ENCODE measurements around the gene SKA3. TPM values are rescaled to one million over a fixed set of nuclear protein-coding genes. Genes with fewer than 3 reads are reported as not detected.

The SKA3 gene
- polyA plus RNA-seq, 1 of the 3 experiments (the other 2 are of a cell fraction), result 5.9 TPM

DNA sequence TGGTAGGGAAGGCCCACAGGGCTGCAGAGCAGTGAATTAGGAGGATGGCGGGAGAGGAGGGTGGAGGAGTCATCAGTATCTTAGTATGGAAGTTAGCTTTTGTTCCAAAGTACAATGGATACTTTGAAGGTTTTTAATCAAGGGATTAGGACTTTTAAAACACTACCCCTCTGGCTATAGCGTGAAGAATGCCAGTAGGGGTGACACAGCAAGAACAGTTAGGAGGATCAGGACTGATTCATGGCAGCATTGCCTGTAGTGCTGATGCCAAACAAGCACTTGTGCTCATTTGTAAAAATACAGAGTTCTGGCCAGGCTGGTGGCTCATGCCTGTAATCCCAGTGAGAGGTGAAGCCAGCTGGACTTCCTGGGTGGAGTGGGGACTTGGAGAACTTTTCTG is 46.2 kb downstream of the SKA3 start:
- 73% methylated on average over 2 of the region's 2 CpGs for WGBS (ENCODE audit: low lambda C conversion rate)

DNA sequence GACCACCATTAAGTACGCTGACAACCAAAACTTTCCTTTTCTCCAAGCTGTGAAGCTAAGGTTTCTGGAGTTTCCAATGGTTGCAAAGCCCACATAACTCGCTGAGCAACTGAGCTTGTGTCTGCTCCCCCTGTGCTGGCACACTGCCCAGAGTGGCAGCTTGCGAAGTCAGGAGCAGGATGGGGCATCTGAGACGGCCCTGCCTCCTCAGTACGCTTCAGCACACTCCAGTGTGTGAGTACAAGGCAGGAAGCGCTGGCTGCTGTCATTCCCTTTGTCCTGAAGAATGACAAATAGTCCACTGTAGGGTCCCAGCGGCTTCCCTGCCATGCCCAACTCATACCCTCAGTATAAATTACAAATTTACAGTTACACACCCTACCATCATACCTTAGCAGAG is 51.5 kb downstream of the SKA3 start:
- POLR2A ChIA-PET, result no interaction called here
- Histone ChIP-seq H4K20me1 (ENCODE audit: insufficient read depth) (no peaks in the 10 kb centered on the region), H3K4me1 (ENCODE audit: control insufficient read depth in 1 of 2, insufficient read depth in 2 of 2, low read depth in 1 of 2, low read length in 1 of 2) (peaks cover 0 to 2% of the 10 kb centered on the region in 2 experiments; a peak in 2 of 4 replicates), H3F3A (replicated peaks; ENCODE audit: insufficient read depth) (no peaks in the 10 kb centered on the region), H3K27ac (ENCODE audit: low read depth in 2 of 2, low read length in 1 of 2) (peak overlapping the region in 1 of 2 experiments; percentile 18; a peak in 1 of 4 replicates), H3K9me2 (no peaks in the 10 kb centered on the region), H3K9me3 (no peaks in the 10 kb centered on the region), H2AFZ (ENCODE audit: low read depth) (peak overlapping the region; percentile 72), H3K4me2 (peak overlapping the region; percentile 55), H3K9ac (no peak overlapping the region), H3K79me2 (ENCODE audit: insufficient read depth) (no peaks in the 10 kb centered on the region), H3K4me3 (ENCODE audit: low read depth in 2 of 2, low read length in 1 of 2) (no peak overlapping the region), H3K36me3 (replicated peaks in 1 of 2; ENCODE audit: control insufficient read depth in 1 of 2, insufficient read depth in 2 of 2, low read length in 1 of 2) (no peaks in the 10 kb centered on the region), H3K27me3 (ENCODE audit: insufficient read depth) (no peaks in the 10 kb centered on the region)
- CTCF ChIA-PET, result interaction anchor here (0.9 to 1.4 kb wide), 3 partner anchors 56 to 353 kb away, joined by 3 to 4 read pairs (median 3); no protein-coding TSS in a partner anchor
- DNase-seq, result peak; percentile 67
- 9% methylated on average over 7 of the region's 7 CpGs for WGBS (ENCODE audit: low lambda C conversion rate)
- TF ChIP-seq TEAD4 (IDR thresholded peaks at IDR 0.05; ENCODE audit: borderline replicate concordance, insufficient read depth), result no peak
- peak; percentile 89 for TF ChIP-seq NFIC (IDR thresholded peaks at IDR 0.05; ENCODE audit: borderline replicate concordance)

More for the DNA sequence above, 46.2 kb downstream of the SKA3 start:
- peaks cover 10% of the 10 kb centered on the region for H3F3A ChIP-seq (replicated peaks; ENCODE audit: insufficient read depth)
- POLR2A ChIA-PET, result no interaction called here
- no peaks in the 10 kb centered on the region for H4K20me1 ChIP-seq (ENCODE audit: insufficient read depth)
- TF ChIP-seq EZH2phosphoT487 (IDR thresholded peaks at IDR 0.05; ENCODE audit: borderline replicate concordance, low read depth), result no peak
- no peak for TF ChIP-seq POLR2AphosphoS5 (IDR thresholded peaks at IDR 0.05; ENCODE audit: low read depth, low read length)
- TF ChIP-seq GABPA (IDR thresholded peaks at IDR 0.05; ENCODE audit: low read depth), result no peak
- no peak for TF ChIP-seq RAD21 (IDR thresholded peaks at IDR 0.05; ENCODE audit: low read length)
- no peak for TF ChIP-seq ELF1 (IDR thresholded peaks at IDR 0.05)
- TF ChIP-seq NFIC (IDR thresholded peaks at IDR 0.05; ENCODE audit: borderline replicate concordance), result no peak
- peaks cover 0 to 5% of the 10 kb centered on the region in 2 experiments; a peak in 2 of 4 replicates for H3K4me1 ChIP-seq (ENCODE audit: control insufficient read depth in 1 of 2, insufficient read depth in 2 of 2, low read depth in 1 of 2, low read length in 1 of 2)
- no peaks in the 10 kb centered on the region for H3K79me2 ChIP-seq (ENCODE audit: insufficient read depth)
- CTCF ChIA-PET, result interaction anchor here (1.2 to 2.5 kb wide), 2 partner anchors 187 to 348 kb away, joined by 3 to 8 read pairs; no protein-coding TSS in a partner anchor
- H3K9me3 ChIP-seq, result no peaks in the 10 kb centered on the region
- H3K4me2 ChIP-seq, result no peak overlapping the region
- no peak overlapping the region for H3K9ac ChIP-seq
- no peaks in the 10 kb centered on the region for H3K27me3 ChIP-seq (ENCODE audit: insufficient read depth)
- H2AFZ ChIP-seq (ENCODE audit: low read depth), result no peak overlapping the region
- H3K9me2 ChIP-seq, result no peaks in the 10 kb centered on the region
- no peaks in the 10 kb centered on the region for H3K36me3 ChIP-seq (replicated peaks in 1 of 2; ENCODE audit: control insufficient read depth in 1 of 2, insufficient read depth in 2 of 2, low read length in 1 of 2)
- no peak overlapping the region for H3K27ac ChIP-seq (ENCODE audit: low read depth in 2 of 2, low read length in 1 of 2)
- H3K4me3 ChIP-seq (ENCODE audit: low read depth in 2 of 2, low read length in 1 of 2), result no peak overlapping the region
- no peak for DNase-seq

DNA sequence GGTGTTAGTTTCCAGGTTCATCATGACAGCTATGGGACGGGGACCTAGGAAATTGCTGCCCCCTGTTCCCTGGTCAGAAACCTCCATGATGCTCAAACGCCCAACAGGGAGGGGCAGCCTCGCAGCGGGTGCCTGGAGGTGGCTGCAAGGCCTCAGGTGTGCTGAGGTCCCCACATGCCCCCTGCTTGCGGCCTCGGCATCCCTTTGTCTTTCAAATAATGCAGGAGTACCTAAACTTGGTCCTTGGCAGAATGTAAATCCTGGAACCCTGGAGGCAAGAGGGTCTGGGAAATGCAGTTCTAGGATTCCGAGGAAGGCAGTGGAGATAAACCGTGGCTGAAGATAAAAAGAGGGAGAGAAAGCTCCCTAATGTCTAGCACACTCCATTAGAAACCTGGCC is 52.4 kb downstream of the SKA3 start:
- Histone ChIP-seq H3K4me2 (no peak overlapping the region), H3K9ac (no peak overlapping the region), H3K36me3 (replicated peaks in 1 of 2; ENCODE audit: control insufficient read depth in 1 of 2, insufficient read depth in 2 of 2, low read length in 1 of 2) (no peaks in the 10 kb centered on the region), H3K27ac (ENCODE audit: low read depth in 2 of 2, low read length in 1 of 2) (no peak overlapping the region), H3K4me1 (ENCODE audit: control insufficient read depth in 1 of 2, insufficient read depth in 2 of 2, low read depth in 1 of 2, low read length in 1 of 2) (peaks cover 0 to 2% of the 10 kb centered on the region in 2 experiments; a peak in 2 of 4 replicates), H3K27me3 (ENCODE audit: insufficient read depth) (no peaks in the 10 kb centered on the region), H3K9me2 (no peaks in the 10 kb centered on the region), H3K9me3 (no peaks in the 10 kb centered on the region), H2AFZ (ENCODE audit: low read depth) (no peak overlapping the region), H3K79me2 (ENCODE audit: insufficient read depth) (no peaks in the 10 kb centered on the region), H3F3A (replicated peaks; ENCODE audit: insufficient read depth) (no peaks in the 10 kb centered on the region), H3K4me3 (ENCODE audit: low read depth in 2 of 2, low read length in 1 of 2) (no peak overlapping the region), H4K20me1 (ENCODE audit: insufficient read depth) (no peaks in the 10 kb centered on the region)
- no peak for TF ChIP-seq JUND (IDR thresholded peaks at IDR 0.05)
- TF ChIP-seq NRF1 (IDR thresholded peaks at IDR 0.05; ENCODE audit: low read depth, low read length), result no peak
- TF ChIP-seq, protein P1, sequence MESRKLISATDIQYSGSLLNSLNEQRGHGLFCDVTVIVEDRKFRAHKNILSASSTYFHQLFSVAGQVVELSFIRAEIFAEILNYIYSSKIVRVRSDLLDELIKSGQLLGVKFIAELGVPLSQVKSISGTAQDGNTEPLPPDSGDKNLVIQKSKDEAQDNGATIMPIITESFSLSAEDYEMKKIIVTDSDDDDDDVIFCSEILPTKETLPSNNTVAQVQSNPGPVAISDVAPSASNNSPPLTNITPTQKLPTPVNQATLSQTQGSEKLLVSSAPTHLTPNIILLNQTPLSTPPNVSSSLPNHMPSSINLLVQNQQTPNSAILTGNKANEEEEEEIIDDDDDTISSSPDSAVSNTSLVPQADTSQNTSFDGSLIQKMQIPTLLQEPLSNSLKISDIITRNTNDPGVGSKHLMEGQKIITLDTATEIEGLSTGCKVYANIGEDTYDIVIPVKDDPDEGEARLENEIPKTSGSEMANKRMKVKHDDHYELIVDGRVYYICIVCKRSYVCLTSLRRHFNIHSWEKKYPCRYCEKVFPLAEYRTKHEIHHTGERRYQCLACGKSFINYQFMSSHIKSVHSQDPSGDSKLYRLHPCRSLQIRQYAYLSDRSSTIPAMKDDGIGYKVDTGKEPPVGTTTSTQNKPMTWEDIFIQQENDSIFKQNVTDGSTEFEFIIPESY (IDR thresholded peaks at IDR 0.05; ENCODE audit: borderline replicate concordance, low read depth), result no peak
- TF ChIP-seq, protein P2, sequence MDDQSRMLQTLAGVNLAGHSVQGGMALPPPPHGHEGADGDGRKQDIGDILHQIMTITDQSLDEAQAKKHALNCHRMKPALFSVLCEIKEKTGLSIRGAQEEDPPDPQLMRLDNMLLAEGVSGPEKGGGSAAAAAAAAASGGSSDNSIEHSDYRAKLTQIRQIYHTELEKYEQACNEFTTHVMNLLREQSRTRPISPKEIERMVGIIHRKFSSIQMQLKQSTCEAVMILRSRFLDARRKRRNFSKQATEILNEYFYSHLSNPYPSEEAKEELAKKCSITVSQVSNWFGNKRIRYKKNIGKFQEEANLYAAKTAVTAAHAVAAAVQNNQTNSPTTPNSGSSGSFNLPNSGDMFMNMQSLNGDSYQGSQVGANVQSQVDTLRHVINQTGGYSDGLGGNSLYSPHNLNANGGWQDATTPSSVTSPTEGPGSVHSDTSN (IDR thresholded peaks at IDR 0.05), result no peak
- no peak for TF ChIP-seq FOSL2 (IDR thresholded peaks at IDR 0.05; ENCODE audit: borderline replicate concordance, low read depth)
- TF ChIP-seq RCOR1 (IDR thresholded peaks at IDR 0.05; ENCODE audit: low read length), result no peak
- no peak for TF ChIP-seq GABPA (IDR thresholded peaks at IDR 0.05; ENCODE audit: low read depth)
- TF ChIP-seq CHD2 (IDR thresholded peaks at IDR 0.05; ENCODE audit: low read length, partially characterized antibody), result no peak
- TF ChIP-seq, protein P3, sequence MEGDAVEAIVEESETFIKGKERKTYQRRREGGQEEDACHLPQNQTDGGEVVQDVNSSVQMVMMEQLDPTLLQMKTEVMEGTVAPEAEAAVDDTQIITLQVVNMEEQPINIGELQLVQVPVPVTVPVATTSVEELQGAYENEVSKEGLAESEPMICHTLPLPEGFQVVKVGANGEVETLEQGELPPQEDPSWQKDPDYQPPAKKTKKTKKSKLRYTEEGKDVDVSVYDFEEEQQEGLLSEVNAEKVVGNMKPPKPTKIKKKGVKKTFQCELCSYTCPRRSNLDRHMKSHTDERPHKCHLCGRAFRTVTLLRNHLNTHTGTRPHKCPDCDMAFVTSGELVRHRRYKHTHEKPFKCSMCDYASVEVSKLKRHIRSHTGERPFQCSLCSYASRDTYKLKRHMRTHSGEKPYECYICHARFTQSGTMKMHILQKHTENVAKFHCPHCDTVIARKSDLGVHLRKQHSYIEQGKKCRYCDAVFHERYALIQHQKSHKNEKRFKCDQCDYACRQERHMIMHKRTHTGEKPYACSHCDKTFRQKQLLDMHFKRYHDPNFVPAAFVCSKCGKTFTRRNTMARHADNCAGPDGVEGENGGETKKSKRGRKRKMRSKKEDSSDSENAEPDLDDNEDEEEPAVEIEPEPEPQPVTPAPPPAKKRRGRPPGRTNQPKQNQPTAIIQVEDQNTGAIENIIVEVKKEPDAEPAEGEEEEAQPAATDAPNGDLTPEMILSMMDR (IDR thresholded peaks at IDR 0.05), result no peak
- CTCF ChIA-PET, result interaction anchor here (0.9 kb wide), 1 partner anchor 56 kb away, joined by 3 read pairs; no protein-coding TSS in a partner anchor
- POLR2A ChIA-PET, result interaction anchor here (0.6 kb wide), 1 partner anchor 9 kb away, joined by 3 read pairs; no protein-coding TSS in a partner anchor
- DNase-seq, result no peak
- WGBS (ENCODE audit: low lambda C conversion rate), result 83% methylated on average over 8 of the region's 8 CpGs
